SK-N-MC (cell line): ENCODE measurements around the gene FRA10AC1.

Experiments
- DNase-seq: peaks from one replicate; pipeline ENCODE4 v3.0.0-alpha.2; 2011; ENCODE audit warnings: low read depth, low spot score
- H3K27ac ChIP-seq: fragments of 200-600 bp; sonication (generic); 2 replicates; pipeline ENCODE4 v1.5.1; 2016; ENCODE audit warnings: mixed run types
- H3K36me3 ChIP-seq: fragments of 200-600 bp; sonication (generic); 2 replicates; pipeline ENCODE4 v1.6.1; 2017; ENCODE audit warnings: antibody characterized with exemption, low read length, mixed read lengths; ENCODE audit not compliant: insufficient read depth
- H3K4me3 ChIP-seq: fragments of 200-600 bp; sonication (generic); 2 replicates; pipeline ENCODE4 v1.5.1; 2016
- H3K9ac ChIP-seq: fragments of 200-600 bp; sonication (generic); 2 replicates; pipeline ENCODE4 v1.8.0; 2017; ENCODE audit warnings: mixed run types, mixed read lengths; ENCODE audit not compliant: insufficient read length
- H3K9me3 ChIP-seq: fragments of 200-600 bp; sonication (generic); 2 replicates; pipeline ENCODE4 v1.6.1; 2017; ENCODE audit warnings: low read depth, mild to moderate bottlenecking, antibody characterized with exemption, low read length, moderate library complexity, mixed read lengths
- EZH2 ChIP-seq: fragments of 200-600 bp; sonication (generic); IDR thresholded peaks from one replicate; pipeline ENCODE4 v1.6.1; 2017; ENCODE audit warnings: antibody characterized with exemption
- FOXP2 ChIP-seq: optimal IDR thresholded peaks from 2 replicates; pipeline ENCODE3; 2011; ENCODE audit warnings: mild to moderate bottlenecking, moderate library complexity; ENCODE audit not compliant: insufficient read depth; ENCODE audit errors: extremely low read length, control extremely low read depth
- POLR2AphosphoS5 ChIP-seq: IDR thresholded peaks from 2 replicates; pipeline ENCODE4 v1.6.1; 2012; ENCODE audit warnings: mild to moderate bottlenecking, low read depth, low read length, borderline replicate concordance

Gene FRA10AC1

DNA sequence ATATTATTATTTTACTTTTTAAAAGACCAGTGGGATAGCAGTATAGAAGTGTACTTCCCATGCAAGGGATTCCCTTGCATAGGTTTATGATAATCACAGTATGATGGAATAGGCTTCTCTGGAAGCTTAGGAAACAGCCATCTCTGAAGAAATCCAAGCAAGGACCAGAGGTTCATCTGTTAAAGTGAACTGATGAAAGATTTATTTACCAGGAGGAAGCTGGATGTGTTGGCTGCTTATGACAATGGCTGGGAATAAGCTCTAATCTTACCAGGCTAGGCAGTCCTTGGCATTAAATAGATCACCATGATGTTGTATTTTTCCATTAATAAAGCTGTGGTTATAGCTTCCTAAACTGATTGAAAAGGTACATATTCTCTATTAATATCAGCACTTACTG, 32.0 kb downstream of the FRA10AC1 start:
- TF ChIP-seq POLR2AphosphoS5 (no peak), EZH2 (no peak), FOXP2 (no peak)
- Histone ChIP-seq H3K4me3 (no peak overlapping the region), H3K9ac (no peak overlapping the region), H3K27ac (no peak overlapping the region), H3K9me3 (no peaks in the 10 kb centered on the region), H3K36me3 (peaks cover 4% of the 10 kb centered on the region; the same call in 1 of the 2 replicates)
- DNase-seq = no peak

DNA sequence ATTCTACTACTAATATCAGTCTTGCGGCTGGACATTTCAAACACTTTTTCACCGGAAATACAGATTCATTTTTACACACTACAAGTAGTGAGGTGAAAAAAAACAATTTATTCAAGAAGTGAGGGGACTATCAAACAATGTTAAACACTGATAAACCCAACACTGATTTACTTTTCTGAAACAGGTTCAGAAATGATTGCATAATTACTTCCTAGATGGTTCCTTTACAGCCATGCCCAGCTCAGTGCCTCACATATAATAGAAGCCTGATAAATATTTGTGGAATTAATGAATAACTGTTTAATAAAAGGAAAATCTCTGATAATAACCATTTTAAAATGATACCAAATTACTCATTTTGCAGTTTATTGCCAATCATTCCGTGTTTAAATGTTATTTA, 34.6 kb downstream of the FRA10AC1 start:
- Histone ChIP-seq H3K9me3 (no peaks in the 10 kb centered on the region), H3K36me3 (peaks cover 4% of the 10 kb centered on the region; the same call in 1 of the 2 replicates), H3K27ac (no peak overlapping the region), H3K9ac (no peak overlapping the region), H3K4me3 (no peak overlapping the region)
- DNase-seq = no peak
- TF ChIP-seq FOXP2 = no peak
- no peak for TF ChIP-seq POLR2AphosphoS5
- no peak for TF ChIP-seq EZH2

GRCh38 chr10:93666030-93666429, 36.4 kb downstream of the FRA10AC1 start:
- H3K4me3 ChIP-seq = no peak overlapping the region
- no peaks in the 10 kb centered on the region for H3K9me3 ChIP-seq
- TF ChIP-seq FOXP2 (no peak), POLR2AphosphoS5 (no peak), EZH2 (no peak)
- DNase-seq = no peak
- peaks cover 4% of the 10 kb centered on the region; the same call in 1 of the 2 replicates for H3K36me3 ChIP-seq
- H3K27ac ChIP-seq = no peak overlapping the region
- no peak overlapping the region for H3K9ac ChIP-seq

GRCh38 chr10:93657757-93658156, 44.6 kb downstream of the FRA10AC1 start:
- Histone ChIP-seq H3K4me3 (no peak overlapping the region), H3K9ac (no peak overlapping the region), H3K9me3 (no peaks in the 10 kb centered on the region), H3K36me3 (no peaks in the 10 kb centered on the region), H3K27ac (no peak overlapping the region)
- DNase-seq = no peak
- TF ChIP-seq EZH2 = no peak
- TF ChIP-seq FOXP2 = no peak
- no peak for TF ChIP-seq POLR2AphosphoS5

DNA sequence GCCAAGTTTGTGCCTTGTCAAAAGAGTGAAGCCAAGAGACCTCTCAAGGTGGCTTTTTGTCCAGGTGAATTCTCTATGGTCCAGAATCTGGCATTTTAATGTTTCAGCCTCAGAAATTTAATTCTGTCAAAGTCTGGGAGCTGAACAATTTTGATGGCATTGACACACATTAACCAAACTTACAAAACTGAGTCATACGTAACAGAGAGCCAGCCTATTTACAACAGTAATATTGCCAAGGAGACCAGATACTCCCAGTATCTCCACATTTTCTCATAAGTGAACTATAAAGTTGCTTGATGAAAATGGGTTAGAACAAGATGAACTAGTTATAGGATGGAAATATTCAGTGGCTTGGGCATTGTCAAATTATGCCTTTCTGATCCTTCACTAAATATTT, 46.2 kb downstream of the FRA10AC1 start:
- no peaks in the 10 kb centered on the region for H3K9me3 ChIP-seq
- no peak for DNase-seq
- no peak for TF ChIP-seq POLR2AphosphoS5
- no peak for TF ChIP-seq FOXP2
- no peak for TF ChIP-seq EZH2
- no peak overlapping the region for H3K9ac ChIP-seq
- H3K36me3 ChIP-seq = no peaks in the 10 kb centered on the region
- no peak overlapping the region for H3K27ac ChIP-seq
- H3K4me3 ChIP-seq = no peak overlapping the region

GRCh38 chr10:93654201-93654600, 48.2 kb downstream of the FRA10AC1 start:
- H3K36me3 ChIP-seq = no peaks in the 10 kb centered on the region
- TF ChIP-seq EZH2 = no peak
- TF ChIP-seq FOXP2 = no peak
- no peak for TF ChIP-seq POLR2AphosphoS5
- no peak overlapping the region for H3K9ac ChIP-seq
- no peaks in the 10 kb centered on the region for H3K9me3 ChIP-seq
- no peak for DNase-seq
- H3K27ac ChIP-seq = no peak overlapping the region
- H3K4me3 ChIP-seq = no peak overlapping the region

- H3K9me3 ChIP-seq = no peaks in the 10 kb centered on the region
Measured at GRCh38 chr10:93652857-93653256, 49.5 kb downstream of the FRA10AC1 start.

DNA sequence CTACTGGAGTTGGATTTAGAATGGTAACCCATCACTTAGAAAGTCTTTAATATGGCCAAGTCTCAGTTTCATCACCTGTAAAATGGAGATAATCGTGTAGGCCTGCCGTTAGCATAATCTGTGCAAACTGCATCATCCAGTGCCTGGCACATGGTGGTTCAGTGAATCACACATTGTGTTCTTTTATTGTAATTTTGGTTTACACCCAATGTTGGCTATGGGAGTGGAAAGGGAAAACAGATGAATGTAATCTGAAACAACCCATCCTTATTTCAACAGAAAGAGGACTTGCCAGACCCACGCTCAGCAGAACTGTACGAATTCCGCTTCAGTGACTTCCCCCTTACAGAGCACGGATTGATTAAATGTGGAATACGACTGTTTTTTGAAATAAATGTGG, 62.6 kb downstream of the FRA10AC1 start:
- H3K36me3 ChIP-seq = no peaks in the 10 kb centered on the region

More at GRCh38 chr10:93652857-93653256, 49.5 kb downstream of the FRA10AC1 start:
- H3K27ac ChIP-seq = no peak overlapping the region
- no peak overlapping the region for H3K9ac ChIP-seq
- H3K4me3 ChIP-seq = no peak overlapping the region
- H3K36me3 ChIP-seq = no peaks in the 10 kb centered on the region
- TF ChIP-seq EZH2 = no peak
- no peak for DNase-seq

More for the DNA sequence above, 62.6 kb downstream of the FRA10AC1 start:
- H3K9me3 ChIP-seq = no peaks in the 10 kb centered on the region
- H3K9ac ChIP-seq = no peak overlapping the region
- no peak overlapping the region for H3K27ac ChIP-seq
- DNase-seq = no peak
- no peak for TF ChIP-seq FOXP2
- no peak for TF ChIP-seq EZH2
- TF ChIP-seq POLR2AphosphoS5 = no peak
- H3K4me3 ChIP-seq = no peak overlapping the region
